H1 (cell line): ENCODE measurements around the gene AAGAB. TPM values are rescaled to one million over a fixed set of nuclear protein-coding genes. Genes with fewer than 3 reads are reported as not detected.
"Not testable (repeated sequence)": the region's sequence is repeated elsewhere in the genome, so short reads cannot be mapped to it uniquely, and the experiment has no call there.

Experiments
- CTCF ChIA-PET: fragments of 300-600 bp; sonication (Branson Sonifier 250); formaldehyde crosslinking; loops from one replicate; lab custom pipeline; 2021; ENCODE audit not compliant: partially characterized antibody; lab: Charles Lee
- POLR2A ChIA-PET: fragments of 300-600 bp; sonication (Branson Sonifier 250); formaldehyde crosslinking; loops from one replicate; lab custom pipeline; 2021; ENCODE audit warnings: inconsistent platforms; ENCODE audit not compliant: partially characterized antibody; lab: Charles Lee
- DNase-seq, 2 experiments: peaks; one replicate each; pipeline versions ENCODE4 v3.0.0 to v3.0.0-alpha.2; 2010 to 2022; ENCODE audit warnings: low spot score in 2 of 2, low read depth in 1 of 2, mixed read lengths in 1 of 2
- FAIRE-seq: peaks from 2 replicates; lab custom pipeline; 2011; peaks lifted over from hg19 to GRCh38; lab: Jason Lieb, UNC
- H2AFZ ChIP-seq: 2 replicates; pipeline ENCODE4 v1.8.1; 2012; ENCODE audit warnings: low read length, inconsistent platforms
- H2AK5ac ChIP-seq: 2 replicates; pipeline ENCODE4 v1.6.1; 2013; ENCODE audit warnings: low read depth, low read length
- H2BK120ac ChIP-seq: replicated peaks from 2 replicates; pipeline ENCODE3; 2013; ENCODE audit warnings: low read depth, low read length, inconsistent platforms
- H2BK12ac ChIP-seq: 2 replicates; pipeline ENCODE4 v1.6.1; 2013; ENCODE audit warnings: low read depth, low read length
- H2BK15ac ChIP-seq: 2 replicates; pipeline ENCODE4 v1.6.1; 2013; ENCODE audit warnings: low read length
- H2BK20ac ChIP-seq: 2 replicates; pipeline ENCODE4 v1.6.1; 2013; ENCODE audit warnings: low read length
- H2BK5ac ChIP-seq: 2 replicates; pipeline ENCODE4 v1.6.1; 2013; ENCODE audit warnings: low read depth, low read length
- H3K14ac ChIP-seq: 2 replicates; pipeline ENCODE4 v1.6.1; 2013; ENCODE audit warnings: inconsistent platforms; ENCODE audit not compliant: insufficient read length
- H3K18ac ChIP-seq: 2 replicates; pipeline ENCODE4 v1.6.1; 2013; ENCODE audit warnings: low read length; ENCODE audit errors: extremely low read depth
- H3K23ac ChIP-seq: 2 replicates; pipeline ENCODE4 v1.6.1; 2013; ENCODE audit warnings: inconsistent platforms; ENCODE audit not compliant: insufficient read length
- H3K23me2 ChIP-seq: 2 replicates; pipeline ENCODE4 v1.6.1; 2013; ENCODE audit warnings: low read depth, low read length
- H3K27ac ChIP-seq: 2 replicates; pipeline ENCODE4 v1.6.1; 2011; ENCODE audit warnings: low read depth, low read length, inconsistent platforms
- H3K27me3 ChIP-seq, 4 experiments: replicated peaks in 1 of 4; 1 replicate in 1 of 4; 2 replicates in 3 of 4; pipeline versions ENCODE4 v1.6.1 to v1.8.1; 2011 to 2013; ENCODE audit warnings: low read length in 3 of 4, mild to moderate bottlenecking in 3 of 4, inconsistent platforms in 2 of 4, mixed read lengths in 2 of 4, moderate library complexity in 1 of 4; ENCODE audit not compliant: control insufficient read depth in 3 of 4, insufficient read depth in 3 of 4; ENCODE audit errors: extremely low read depth in 1 of 4
- H3K36me3 ChIP-seq, 4 experiments: 2 replicates each; pipeline versions ENCODE4 v1.6.1 to v1.8.1; 2011 to 2013; ENCODE audit warnings: mild to moderate bottlenecking in 4 of 4, low read length in 3 of 4, moderate library complexity in 2 of 4, control low read depth in 1 of 4, inconsistent platforms in 1 of 4; ENCODE audit not compliant: insufficient read depth in 4 of 4, control insufficient read depth in 2 of 4
- H3K4ac ChIP-seq: replicated peaks from 2 replicates; pipeline ENCODE3; 2013; ENCODE audit warnings: low read length, low read depth, mixed read lengths, inconsistent platforms; ENCODE audit not compliant: insufficient read length
- H3K4me1 ChIP-seq, 4 experiments: replicated peaks in 1 of 4; 1 replicate in 1 of 4; 2 replicates in 3 of 4; pipeline versions ENCODE4 v1.6.1 to v1.8.1; 2011 to 2013; ENCODE audit warnings: low read length in 3 of 4, inconsistent platforms in 2 of 4, mixed read lengths in 1 of 4; ENCODE audit not compliant: insufficient read depth in 4 of 4, control insufficient read depth in 3 of 4
- H3K4me2 ChIP-seq, 2 experiments: 2 replicates each; pipeline versions ENCODE4 v1.6.1 to v1.8.1; 2011 to 2013; ENCODE audit warnings: low read depth in 2 of 2, low read length in 2 of 2, control low read depth in 1 of 2, inconsistent platforms in 1 of 2, mild to moderate bottlenecking in 1 of 2; ENCODE audit not compliant: insufficient read depth in 1 of 2
- H3K4me3 ChIP-seq, 4 experiments: fragments of 200-600, 300-600 bp in 1 of 4; sonication (generic), shearing (Covaris generic), sonication (Bioruptor Twin) in 1 of 4; 2 replicates each; pipeline versions ENCODE4 v1.5.1 to v1.8.1; 2011 to 2016; ENCODE audit warnings: low read length in 4 of 4, low read depth in 3 of 4, control low read depth in 2 of 4, inconsistent platforms in 2 of 4, mild to moderate bottlenecking in 2 of 4, mixed read lengths in 1 of 4, moderate library complexity in 1 of 4; ENCODE audit not compliant: insufficient read depth in 2 of 4; ENCODE audit errors: extremely low read depth in 1 of 4
- H3K56ac ChIP-seq: replicated peaks from 2 replicates; pipeline ENCODE3; 2013; ENCODE audit warnings: low read depth, mild to moderate bottlenecking, mixed read lengths, low read length, inconsistent platforms; ENCODE audit not compliant: insufficient read length
- H3K79me1 ChIP-seq: 2 replicates; pipeline ENCODE4 v1.6.1; 2013; ENCODE audit warnings: low read depth, low read length, control low read depth
- H3K79me2 ChIP-seq, 2 experiments: 2 replicates each; pipeline versions ENCODE4 v1.6.1 to v1.8.1; 2012 to 2013; ENCODE audit warnings: low read length in 2 of 2, mild to moderate bottlenecking in 2 of 2, inconsistent platforms in 1 of 2; ENCODE audit not compliant: insufficient read depth in 2 of 2, control insufficient read depth in 1 of 2
- H3K9ac ChIP-seq, 4 experiments: replicated peaks in 1 of 4; 1 replicate in 1 of 4; 2 replicates in 3 of 4; pipeline versions ENCODE4 v1.6.1 to v1.8.1; 2011 to 2013; ENCODE audit warnings: low read depth in 3 of 4, low read length in 3 of 4, control low read depth in 2 of 4, mild to moderate bottlenecking in 2 of 4, moderate library complexity in 2 of 4, inconsistent platforms in 1 of 4; ENCODE audit errors: extremely low read depth in 1 of 4
- H3K9me3 ChIP-seq, 2 experiments: 2 replicates each; pipeline versions ENCODE4 v1.6.1 to v1.8.1; 2012 to 2013; ENCODE audit warnings: mild to moderate bottlenecking in 2 of 2, moderate library complexity in 2 of 2, control low read depth in 1 of 2, inconsistent platforms in 1 of 2, low read depth in 1 of 2, low read length in 1 of 2, mixed read lengths in 1 of 2; ENCODE audit not compliant: insufficient read depth in 2 of 2
- H4K20me1 ChIP-seq, 2 experiments: replicated peaks in 1 of 2; 2 replicates each; pipeline versions ENCODE3 to v1.8.1; 2011 to 2013; ENCODE audit warnings: inconsistent platforms in 2 of 2, low read length in 2 of 2, mild to moderate bottlenecking in 1 of 2; ENCODE audit not compliant: insufficient read depth in 2 of 2, control insufficient read depth in 1 of 2
- H4K5ac ChIP-seq: 2 replicates; pipeline ENCODE4 v1.6.1; 2013; ENCODE audit warnings: low read length, low read depth, mixed read lengths, inconsistent platforms; ENCODE audit not compliant: insufficient read length
- H4K8ac ChIP-seq: 2 replicates; pipeline ENCODE4 v1.8.0; 2013; ENCODE audit warnings: mild to moderate bottlenecking, moderate library complexity, low read length, inconsistent platforms; ENCODE audit not compliant: insufficient read depth; ENCODE audit errors: extremely low read depth
- H4K91ac ChIP-seq: replicated peaks from 2 replicates; pipeline ENCODE3; 2013; ENCODE audit warnings: low read length, mixed read lengths, inconsistent platforms; ENCODE audit not compliant: insufficient read length
- polyA plus RNA-seq, 7 experiments: library from polyadenylated mRNA; depleted of rRNA in 3 of 7; stranded (reverse) in 5 of 7; unstranded in 2 of 7; fragments of >200 nt in 5 of 7; fragments of 200-250 nt in 2 of 7; gene quantifications; 1 replicate in 5 of 7; 2 replicates in 1 of 7; 4 replicates in 1 of 7; pipeline versions ENCODE4 v1.2.1 to v1.2.3, GENCODE V29; 2011 to 2013; ENCODE audit warnings: missing spikeins in 2 of 7, mixed read lengths in 2 of 7
- total RNA-seq: library from RNA; stranded (reverse); fragmentation: NEBNext Ultra II Directional; extraction: Animal tissue kit (Norgen Biotek cat#: 25700); gene quantifications from 2 replicates; pipeline ENCODE4 v1.2.1, GENCODE V29; 2021

The AAGAB gene
- total and polyA plus RNA-seq, 2 of the 8 experiments (the other 6 are each of a cell fraction or from before 2014, with no cell fraction given) = 20.1 to 45.9 TPM

DNA sequence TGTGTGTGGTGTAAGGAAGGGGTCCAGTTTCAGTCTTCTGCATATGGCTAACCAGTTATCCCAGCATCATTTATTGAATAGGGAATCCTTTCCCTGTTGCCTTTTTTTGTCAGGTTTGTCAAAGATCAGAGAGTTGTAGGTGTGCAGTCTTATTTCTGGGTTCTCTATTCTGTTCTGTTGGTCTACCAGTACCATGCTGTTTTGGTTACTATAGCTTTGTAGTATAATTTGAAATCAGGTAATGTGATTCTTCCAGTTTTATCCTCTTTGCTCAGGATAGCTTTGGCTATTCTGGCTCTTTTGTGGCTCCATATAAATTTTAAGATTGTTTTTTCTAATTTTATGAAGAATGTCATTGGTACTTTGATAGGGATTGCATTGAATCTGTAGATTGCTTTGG is 31.2 kb upstream of the AAGAB start:
- H3K27me3 ChIP-seq, H3K4me1 ChIP-seq, H2BK20ac ChIP-seq, H3K56ac ChIP-seq, H3K79me1 ChIP-seq, H3K27ac ChIP-seq, H3K14ac ChIP-seq, H2AK5ac ChIP-seq, H3K4ac ChIP-seq, H3K4me3 ChIP-seq, DNase-seq, H3K4me2 ChIP-seq, H3K9me3 ChIP-seq, H3K36me3 ChIP-seq, H3K23me2 ChIP-seq, H2AFZ ChIP-seq, H3K79me2 ChIP-seq, H4K20me1 ChIP-seq, H3K9ac ChIP-seq, H2BK5ac ChIP-seq, H4K8ac ChIP-seq, H4K91ac ChIP-seq, H4K5ac ChIP-seq, H2BK12ac ChIP-seq, H3K18ac ChIP-seq, H3K23ac ChIP-seq, CTCF ChIA-PET, FAIRE-seq, H2BK15ac ChIP-seq, H2BK120ac ChIP-seq: not testable (repeated sequence)
- POLR2A ChIA-PET = interaction anchor here (0.7 kb wide), 1 partner anchor 243 kb away, joined by 3 read pairs; no protein-coding TSS in a partner anchor
